ENCODE results near the gene ADI1. TPM values are rescaled to one million over a fixed set of nuclear protein-coding genes. Genes with fewer than 3 reads are reported as not detected.

Gene ADI1
- total RNA-seq, 4 donors from 2014 or later: 40.2 to 98.6 (median 92.3) TPM

- peaks cover 0 to 20% of the 10 kb centered on the region in 2 donors for H3K36me3 ChIP-seq
- in situ Hi-C loops (cut with MboI; ENCODE audit: low sequenced_read_pairs in 4 of 4): no loop called here
- H3K27me3 ChIP-seq: no peaks in the 10 kb centered on the region
- TF ChIP-seq, protein P1, sequence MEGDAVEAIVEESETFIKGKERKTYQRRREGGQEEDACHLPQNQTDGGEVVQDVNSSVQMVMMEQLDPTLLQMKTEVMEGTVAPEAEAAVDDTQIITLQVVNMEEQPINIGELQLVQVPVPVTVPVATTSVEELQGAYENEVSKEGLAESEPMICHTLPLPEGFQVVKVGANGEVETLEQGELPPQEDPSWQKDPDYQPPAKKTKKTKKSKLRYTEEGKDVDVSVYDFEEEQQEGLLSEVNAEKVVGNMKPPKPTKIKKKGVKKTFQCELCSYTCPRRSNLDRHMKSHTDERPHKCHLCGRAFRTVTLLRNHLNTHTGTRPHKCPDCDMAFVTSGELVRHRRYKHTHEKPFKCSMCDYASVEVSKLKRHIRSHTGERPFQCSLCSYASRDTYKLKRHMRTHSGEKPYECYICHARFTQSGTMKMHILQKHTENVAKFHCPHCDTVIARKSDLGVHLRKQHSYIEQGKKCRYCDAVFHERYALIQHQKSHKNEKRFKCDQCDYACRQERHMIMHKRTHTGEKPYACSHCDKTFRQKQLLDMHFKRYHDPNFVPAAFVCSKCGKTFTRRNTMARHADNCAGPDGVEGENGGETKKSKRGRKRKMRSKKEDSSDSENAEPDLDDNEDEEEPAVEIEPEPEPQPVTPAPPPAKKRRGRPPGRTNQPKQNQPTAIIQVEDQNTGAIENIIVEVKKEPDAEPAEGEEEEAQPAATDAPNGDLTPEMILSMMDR (IDR thresholded peaks at IDR 0.05 in 4 of 5, conservative IDR thresholded peaks at IDR 0.05 in 1 of 5): no peak
- no peak for TF ChIP-seq POLR2A (IDR thresholded peaks at IDR 0.05)
- ATAC-seq: no peak
- H3K4me1 ChIP-seq: peaks cover 28 to 45% of the 10 kb centered on the region in 2 donors
- H3K27ac ChIP-seq: peak overlapping the region; percentile 74 to 94 (median 82)
- no peak overlapping the region for H3K4me3 ChIP-seq
- DNase-seq: peak in 1 of 2 donors; percentile 14
- intact Hi-C loops (cut with DNase I; ENCODE audit: low total_unique reads): no loop called here
- no peaks in the 10 kb centered on the region for H3K9me3 ChIP-seq
Measured at GRCh38 chr2:3466482-3466863, 52.9 kb downstream of the ADI1 start.

- H3K4me3 ChIP-seq: no peak overlapping the region
- H3K4me1 ChIP-seq: peaks cover 28 to 44% of the 10 kb centered on the region in 2 donors
- H3K27ac ChIP-seq: peak overlapping the region; percentile 74 to 94 (median 82)
- no peak for TF ChIP-seq POLR2A (IDR thresholded peaks at IDR 0.05)
- TF ChIP-seq, protein P1 (IDR thresholded peaks at IDR 0.05 in 4 of 5, conservative IDR thresholded peaks at IDR 0.05 in 1 of 5): no peak
- DNase-seq: peak; percentile 41 to 72
- in situ Hi-C loops (cut with MboI; ENCODE audit: low sequenced_read_pairs in 4 of 4) (no loop called here), intact Hi-C loops (cut with DNase I; ENCODE audit: low total_unique reads) (no loop called here)
- H3K9me3 ChIP-seq: no peaks in the 10 kb centered on the region
- peak; percentile 65 for ATAC-seq
- H3K36me3 ChIP-seq: peaks cover 0 to 20% of the 10 kb centered on the region in 2 donors
- no peaks in the 10 kb centered on the region for H3K27me3 ChIP-seq
Measured at GRCh38 chr2:3465844-3466481, 53.4 kb downstream of the ADI1 start.

DNA sequence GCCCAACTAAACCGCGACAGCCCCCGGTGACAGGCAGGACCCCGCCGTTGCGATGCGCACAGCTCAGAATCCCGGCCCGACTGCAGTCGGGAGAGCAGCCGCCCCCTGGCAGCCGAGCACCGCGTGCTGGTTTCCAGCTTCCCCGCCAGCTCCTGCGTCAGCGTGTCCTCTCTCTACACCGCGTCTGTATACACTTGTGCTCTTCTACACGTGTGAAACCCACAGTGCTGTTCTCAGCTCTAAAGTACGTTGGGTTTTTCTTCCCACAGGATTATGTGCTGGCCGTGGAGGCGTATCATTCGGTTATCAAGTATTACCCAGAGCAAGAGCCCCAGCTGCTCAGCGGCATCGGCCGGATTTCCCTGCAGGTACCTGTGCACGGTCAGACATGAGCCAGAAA is 54.0 kb downstream of the ADI1 start:
- Histone ChIP-seq H3K27ac (peak overlapping the region; percentile 74 to 94 (median 82)), H3K4me3 (no peak overlapping the region), H3K27me3 (no peaks in the 10 kb centered on the region), H3K4me1 (peaks cover 28 to 45% of the 10 kb centered on the region in 2 donors), H3K9me3 (no peaks in the 10 kb centered on the region), H3K36me3 (peaks cover 0 to 20% of the 10 kb centered on the region in 2 donors)
- ATAC-seq (no peak), DNase-seq (peak in 1 of 2 donors; percentile 32)
- intact Hi-C loops (cut with DNase I; ENCODE audit: low total_unique reads) (no loop called here), in situ Hi-C loops (cut with MboI; ENCODE audit: low sequenced_read_pairs in 4 of 4) (no loop called here)
- TF ChIP-seq, protein P1 (IDR thresholded peaks at IDR 0.05 in 4 of 5, conservative IDR thresholded peaks at IDR 0.05 in 1 of 5): no peak
- TF ChIP-seq POLR2A (IDR thresholded peaks at IDR 0.05): no peak

GRCh38 chr2:3464401-3465005 is 54.8 kb downstream of the ADI1 start:
- Histone ChIP-seq H3K4me3 (no peak overlapping the region), H3K4me1 (peaks cover 28 to 46% of the 10 kb centered on the region in 2 donors), H3K27ac (peak overlapping the region; percentile 74 to 94 (median 82)), H3K36me3 (peaks cover 0 to 20% of the 10 kb centered on the region in 2 donors), H3K9me3 (no peaks in the 10 kb centered on the region), H3K27me3 (no peaks in the 10 kb centered on the region)
- TF ChIP-seq POLR2A (IDR thresholded peaks at IDR 0.05): no peak
- TF ChIP-seq, protein P1 (IDR thresholded peaks at IDR 0.05 in 4 of 5, conservative IDR thresholded peaks at IDR 0.05 in 1 of 5): no peak
- ATAC-seq (no peak), DNase-seq (peak in 1 of 2 donors; percentile 31)
- intact Hi-C loops (cut with DNase I; ENCODE audit: low total_unique reads) (no loop called here), in situ Hi-C loops (cut with MboI; ENCODE audit: low sequenced_read_pairs in 4 of 4) (loop anchor here in 1 of 4 donors (5.0 kb wide), 1 partner anchor 42 kb away; no protein-coding TSS in a partner anchor)
